IPS DF 6.9 (cell line): ENCODE measurements around the gene CACNA1E.

ENCODE experiments used
- DNase-seq: peaks from one replicate; pipeline ENCODE4 v3.0.0-alpha.2; 2013; ENCODE audit warnings: low read depth, low spot score
- H3K27ac ChIP-seq: one replicate; pipeline ENCODE4 v1.5.1; 2013; ENCODE audit warnings: low read length, control low read depth
- H3K27me3 ChIP-seq: 2 replicates; pipeline ENCODE4 v1.6.1; 2013; ENCODE audit warnings: mild to moderate bottlenecking, low read length; ENCODE audit not compliant: control insufficient read depth, insufficient read depth
- H3K36me3 ChIP-seq: 2 replicates; pipeline ENCODE4 v1.6.1; 2013; ENCODE audit warnings: low read length; ENCODE audit not compliant: control insufficient read depth, insufficient read depth
- H3K4me1 ChIP-seq: 2 replicates; pipeline ENCODE4 v1.6.1; 2013; ENCODE audit warnings: low read length; ENCODE audit not compliant: control insufficient read depth, insufficient read depth
- H3K4me3 ChIP-seq: 2 replicates; pipeline ENCODE4 v1.5.1; 2013; ENCODE audit warnings: mild to moderate bottlenecking, low read length
- H3K9me3 ChIP-seq: 2 replicates; pipeline ENCODE4 v1.6.1; 2013; ENCODE audit warnings: low read length, inconsistent platforms; ENCODE audit not compliant: control insufficient read depth, insufficient read depth
- WGBS: extraction: QIAGEN DNeasy Blood & Tissue Kit; methylation state at CpG from one replicate; pipeline ENCODE4 v1.1.7; 2013; ENCODE audit warnings: mixed read lengths, missing lambda C conversion rate; ENCODE audit not compliant: insufficient read length, insufficient coverage; 5-methylcytosine and 5-hydroxymethylcytosine counted together

The CACNA1E gene

GRCh38 chr1:181626279-181626938 lies 143.1 kb downstream of the CACNA1E start:
- H3K36me3 ChIP-seq: no peaks in the 10 kb centered on the region

GRCh38 chr1:181630398-181630797 lies 147.1 kb downstream of the CACNA1E start:
- WGBS: no CpG with 5 or more reads among the region's 2 CpGs

More at GRCh38 chr1:181626279-181626938, 143.1 kb downstream of the CACNA1E start:
- Histone ChIP-seq H3K27me3 (no peaks in the 10 kb centered on the region), H3K27ac (no peak overlapping the region), H3K4me1 (no peaks in the 10 kb centered on the region), H3K4me3 (no peak overlapping the region), H3K9me3 (no peaks in the 10 kb centered on the region)
- no peak for DNase-seq
- no CpG with 5 or more reads among the region's 5 CpGs for WGBS

GRCh38 chr1:181630838-181631237 lies 147.5 kb downstream of the CACNA1E start:
- no peaks in the 10 kb centered on the region for H3K9me3 ChIP-seq
- no peaks in the 10 kb centered on the region for H3K36me3 ChIP-seq
- no peaks in the 10 kb centered on the region for H3K27me3 ChIP-seq
- WGBS: no CpG with 5 or more reads among the region's 3 CpGs
- DNase-seq: no peak
- no peak overlapping the region for H3K27ac ChIP-seq
- no peaks in the 10 kb centered on the region for H3K4me1 ChIP-seq
- no peak overlapping the region for H3K4me3 ChIP-seq

More at GRCh38 chr1:181630398-181630797, 147.1 kb downstream of the CACNA1E start:
- DNase-seq: no peak
- H3K27me3 ChIP-seq: no peaks in the 10 kb centered on the region
- no peaks in the 10 kb centered on the region for H3K4me1 ChIP-seq
- no peaks in the 10 kb centered on the region for H3K9me3 ChIP-seq
- no peak overlapping the region for H3K27ac ChIP-seq
- H3K4me3 ChIP-seq: no peak overlapping the region
- no peaks in the 10 kb centered on the region for H3K36me3 ChIP-seq

GRCh38 chr1:181632492-181632891 lies 149.2 kb downstream of the CACNA1E start:
- WGBS: no CpG with 5 or more reads among the region's 1 CpG
- H3K27me3 ChIP-seq: no peaks in the 10 kb centered on the region; the same call in 1 of the 2 replicates

GRCh38 chr1:181632960-181633359 lies 149.6 kb downstream of the CACNA1E start:
- DNase-seq: no peak
- Histone ChIP-seq H3K27me3 (no peaks in the 10 kb centered on the region; the same call in 1 of the 2 replicates), H3K27ac (no peak overlapping the region), H3K4me3 (no peak overlapping the region), H3K9me3 (no peaks in the 10 kb centered on the region), H3K4me1 (no peaks in the 10 kb centered on the region), H3K36me3 (no peaks in the 10 kb centered on the region)
- WGBS: no CpG with 5 or more reads among the region's 6 CpGs

More at GRCh38 chr1:181632492-181632891, 149.2 kb downstream of the CACNA1E start:
- H3K4me1 ChIP-seq: no peaks in the 10 kb centered on the region
- no peak overlapping the region for H3K27ac ChIP-seq
- no peaks in the 10 kb centered on the region for H3K9me3 ChIP-seq
- H3K4me3 ChIP-seq: no peak overlapping the region
- DNase-seq: no peak
- H3K36me3 ChIP-seq: no peaks in the 10 kb centered on the region

- DNase-seq: no peak
- no CpG with 5 or more reads among the region's 1 CpG for WGBS
- H3K9me3 ChIP-seq: no peaks in the 10 kb centered on the region
Observed at GRCh38 chr1:181635110-181635509, 151.8 kb downstream of the CACNA1E start.

GRCh38 chr1:181637998-181638397 lies 154.7 kb downstream of the CACNA1E start:
- H3K4me3 ChIP-seq: no peak overlapping the region

More at GRCh38 chr1:181635110-181635509, 151.8 kb downstream of the CACNA1E start:
- H3K27ac ChIP-seq: no peak overlapping the region
- no peaks in the 10 kb centered on the region for H3K36me3 ChIP-seq
- no peak overlapping the region for H3K4me3 ChIP-seq
- no peaks in the 10 kb centered on the region; the same call in 1 of the 2 replicates for H3K27me3 ChIP-seq
- H3K4me1 ChIP-seq: no peaks in the 10 kb centered on the region

GRCh38 chr1:181640956-181641355 lies 157.6 kb downstream of the CACNA1E start:
- WGBS: no CpG with 5 or more reads among the region's 3 CpGs
- no peak overlapping the region for H3K4me3 ChIP-seq
- H3K9me3 ChIP-seq: no peaks in the 10 kb centered on the region
- no peak for DNase-seq
- H3K4me1 ChIP-seq: no peaks in the 10 kb centered on the region
- H3K27ac ChIP-seq: no peak overlapping the region
- no peaks in the 10 kb centered on the region; the same call in 1 of the 2 replicates for H3K27me3 ChIP-seq
- H3K36me3 ChIP-seq: no peaks in the 10 kb centered on the region

More at GRCh38 chr1:181637998-181638397, 154.7 kb downstream of the CACNA1E start:
- H3K27ac ChIP-seq: no peak overlapping the region
- no peaks in the 10 kb centered on the region; the same call in 1 of the 2 replicates for H3K27me3 ChIP-seq
- no peaks in the 10 kb centered on the region for H3K36me3 ChIP-seq
- no peaks in the 10 kb centered on the region for H3K4me1 ChIP-seq
- DNase-seq: no peak
- H3K9me3 ChIP-seq: no peaks in the 10 kb centered on the region

GRCh38 chr1:181643631-181644030 lies 160.3 kb downstream of the CACNA1E start:
- WGBS: no CpG with 5 or more reads among the region's 3 CpGs
- Histone ChIP-seq H3K27me3 (no peaks in the 10 kb centered on the region), H3K36me3 (no peaks in the 10 kb centered on the region)

GRCh38 chr1:181645171-181645570 lies 161.9 kb downstream of the CACNA1E start:
- DNase-seq: no peak
- H3K4me1 ChIP-seq: no peaks in the 10 kb centered on the region; the same call in 1 of the 2 replicates
- no peaks in the 10 kb centered on the region for H3K27me3 ChIP-seq
- H3K36me3 ChIP-seq: no peaks in the 10 kb centered on the region
- WGBS: no CpG with 5 or more reads among the region's 5 CpGs
- no peak overlapping the region for H3K4me3 ChIP-seq
- no peaks in the 10 kb centered on the region for H3K9me3 ChIP-seq
- H3K27ac ChIP-seq: no peak overlapping the region

More at GRCh38 chr1:181643631-181644030, 160.3 kb downstream of the CACNA1E start:
- H3K4me1 ChIP-seq: no peaks in the 10 kb centered on the region; the same call in 1 of the 2 replicates
- no peaks in the 10 kb centered on the region for H3K9me3 ChIP-seq
- H3K27ac ChIP-seq: no peak overlapping the region
- no peak overlapping the region for H3K4me3 ChIP-seq
- no peak for DNase-seq

GRCh38 chr1:181646710-181647109 lies 163.4 kb downstream of the CACNA1E start:
- no CpG with 5 or more reads among the region's 8 CpGs for WGBS
- Histone ChIP-seq H3K36me3 (no peaks in the 10 kb centered on the region), H3K4me1 (no peaks in the 10 kb centered on the region; the same call in 1 of the 2 replicates), H3K27ac (no peak overlapping the region), H3K9me3 (no peaks in the 10 kb centered on the region), H3K4me3 (no peak overlapping the region), H3K27me3 (no peaks in the 10 kb centered on the region)
- DNase-seq: no peak
